Fibroblast of lung (primary cell): Measurements from ENCODE around the gene XYLT1. TPM values are rescaled to one million over a fixed set of nuclear protein-coding genes. Genes with fewer than 3 reads are reported as not detected.

ENCODE experiments used
- DNase-seq, 2 donors: peaks; one replicate each; pipeline versions ENCODE4 v3.0.0 to v3.0.0-alpha.2; 2010; ENCODE audit warnings: low read depth in 2 of 2
- H2AFZ ChIP-seq: 2 replicates; pipeline ENCODE4 v1.5.1; 2012; ENCODE audit warnings: low read length, control low read depth, inconsistent platforms
- H3K27ac ChIP-seq: 2 replicates; pipeline ENCODE4 v1.5.1; 2011; ENCODE audit warnings: low read length, control low read depth; ENCODE audit not compliant: insufficient read depth
- H3K27me3 ChIP-seq: 2 replicates; pipeline ENCODE4 v1.5.1; 2011; ENCODE audit warnings: mild to moderate bottlenecking, low read length; ENCODE audit not compliant: control insufficient read depth, insufficient read depth
- H3K36me3 ChIP-seq: 2 replicates; pipeline ENCODE4 v1.5.1; 2011; ENCODE audit warnings: low read length; ENCODE audit not compliant: control insufficient read depth, insufficient read depth
- H3K4me1 ChIP-seq: 2 replicates; pipeline ENCODE4 v1.5.1; 2011; ENCODE audit warnings: low read length; ENCODE audit not compliant: control insufficient read depth, insufficient read depth; ENCODE audit errors: extremely low read depth
- H3K4me2 ChIP-seq: 2 replicates; pipeline ENCODE4 v1.5.1; 2011; ENCODE audit warnings: low read length, control low read depth; ENCODE audit not compliant: insufficient read depth; ENCODE audit errors: extremely low read depth
- H3K4me3 ChIP-seq, 4 experiments: fragments of 200-600 bp in 1 of 4; sonication (generic) in 1 of 4; replicated peaks in 1 of 4; 2 replicates each; pipeline ENCODE4 v1.5.1; 2011 to 2016; ENCODE audit warnings: low read length in 4 of 4, low read depth in 3 of 4, mild to moderate bottlenecking in 3 of 4, control low read depth in 2 of 4, inconsistent platforms in 1 of 4, mixed read lengths in 1 of 4; ENCODE audit not compliant: insufficient read depth in 1 of 4; ENCODE audit errors: control extremely low read depth in 1 of 4
- H3K79me2 ChIP-seq: 2 replicates; pipeline ENCODE4 v1.5.1; 2012; ENCODE audit warnings: mild to moderate bottlenecking, low read length, inconsistent platforms; ENCODE audit not compliant: control insufficient read depth, insufficient read depth
- H3K9ac ChIP-seq: 2 replicates; pipeline ENCODE4 v1.5.1; 2011; ENCODE audit warnings: mild to moderate bottlenecking, low read length, control low read depth; ENCODE audit not compliant: insufficient read depth
- H3K9me3 ChIP-seq: 2 replicates; pipeline ENCODE4 v1.5.1; 2012; ENCODE audit warnings: low read depth, low read length; ENCODE audit not compliant: control insufficient read depth, insufficient read depth
- H4K20me1 ChIP-seq: 2 replicates; pipeline ENCODE4 v1.5.1; 2011; ENCODE audit warnings: low read length; ENCODE audit not compliant: control insufficient read depth, insufficient read depth; ENCODE audit errors: extremely low read depth
- CTCF ChIP-seq, 2 donors: IDR thresholded peaks in 1 of 2; conservative IDR thresholded peaks in 1 of 2; 1 replicate in 1 of 2; 2 replicates in 1 of 2; pipeline ENCODE4 v1.5.1; 2011 to 2012; ENCODE audit warnings: low read length in 2 of 2, control low read depth in 1 of 2, inconsistent platforms in 1 of 2, low read depth in 1 of 2, mild to moderate bottlenecking in 1 of 2
- EZH2 ChIP-seq: IDR thresholded peaks from 2 replicates; pipeline ENCODE4 v1.5.1; 2012; ENCODE audit warnings: low read length, control low read depth, mild to moderate bottlenecking; ENCODE audit errors: missing control alignments
- polyA plus RNA-seq, 2 donors: library from polyadenylated mRNA; depleted of rRNA in 1 of 2; stranded (reverse) in 1 of 2; unstranded in 1 of 2; fragments of >200 nt; gene quantifications; 2 replicates each; pipeline ENCODE4 v1.2.1, GENCODE V29; 2011 to 2012; ENCODE audit warnings: missing spikeins in 1 of 2
- total RNA-seq: library from RNA; depleted of rRNA; stranded (reverse); fragments of >200 nt; gene quantifications from 2 replicates; pipeline ENCODE4 v1.2.1, GENCODE V29; 2014

The XYLT1 gene
- total and polyA plus RNA-seq, 2 donors (not counting 1 experiment from before 2014, with no cell fraction given) = 9.3 to 21.8 TPM

- H3K4me1 ChIP-seq = no peaks in the 10 kb centered on the region
- H3K36me3 ChIP-seq = no peaks in the 10 kb centered on the region
- H3K4me2 ChIP-seq = no peak overlapping the region
- no peak overlapping the region for H2AFZ ChIP-seq
- no peak overlapping the region for H3K4me3 ChIP-seq
- H3K9ac ChIP-seq = no peak overlapping the region
- DNase-seq = no peak
- H3K27ac ChIP-seq = no peak overlapping the region
- H3K9me3 ChIP-seq = no peaks in the 10 kb centered on the region
- no peaks in the 10 kb centered on the region for H3K27me3 ChIP-seq
- no peaks in the 10 kb centered on the region for H3K79me2 ChIP-seq
- H4K20me1 ChIP-seq = no peaks in the 10 kb centered on the region
- no peak for TF ChIP-seq CTCF (conservative IDR thresholded peaks at IDR 0.05 in 1 of 2, IDR thresholded peaks at IDR 0.05 in 1 of 2; ENCODE audit: low read depth in 1 of 2, low read length in 2 of 2)
- no peak for TF ChIP-seq EZH2
Observed at GRCh38 chr16:17108596-17108995, 362.2 kb downstream of the XYLT1 start.

GRCh38 chr16:17107450-17107849 lies 363.3 kb downstream of the XYLT1 start:
- Histone ChIP-seq H3K36me3 (no peaks in the 10 kb centered on the region), H3K4me3 (no peak overlapping the region), H2AFZ (no peak overlapping the region), H4K20me1 (no peaks in the 10 kb centered on the region), H3K27me3 (no peaks in the 10 kb centered on the region), H3K4me1 (no peaks in the 10 kb centered on the region), H3K4me2 (no peak overlapping the region), H3K9ac (no peak overlapping the region), H3K79me2 (no peaks in the 10 kb centered on the region), H3K9me3 (no peaks in the 10 kb centered on the region), H3K27ac (no peak overlapping the region)
- no peak for DNase-seq
- TF ChIP-seq CTCF (conservative IDR thresholded peaks at IDR 0.05 in 1 of 2, IDR thresholded peaks at IDR 0.05 in 1 of 2; ENCODE audit: low read depth in 1 of 2, low read length in 2 of 2) (no peak), EZH2 (no peak)

- H3K9ac ChIP-seq = no peak overlapping the region
- no peaks in the 10 kb centered on the region for H3K4me1 ChIP-seq
- no peaks in the 10 kb centered on the region for H3K9me3 ChIP-seq
- H3K4me3 ChIP-seq = no peak overlapping the region
- H3K4me2 ChIP-seq = no peak overlapping the region
- H4K20me1 ChIP-seq = no peaks in the 10 kb centered on the region
- H3K79me2 ChIP-seq = no peaks in the 10 kb centered on the region
- no peak overlapping the region for H2AFZ ChIP-seq
- no peak for DNase-seq
- H3K36me3 ChIP-seq = no peaks in the 10 kb centered on the region
- no peak for TF ChIP-seq EZH2
- no peak for TF ChIP-seq CTCF (conservative IDR thresholded peaks at IDR 0.05 in 1 of 2, IDR thresholded peaks at IDR 0.05 in 1 of 2; ENCODE audit: low read depth in 1 of 2, low read length in 2 of 2)
- H3K27me3 ChIP-seq = no peaks in the 10 kb centered on the region
- no peak overlapping the region for H3K27ac ChIP-seq
Observed at GRCh38 chr16:17106243-17106791, 364.4 kb downstream of the XYLT1 start.
